GM10266 (cell line): Measurements from ENCODE around the gene SFRP4.

ENCODE experiments used
- DNase-seq: peaks from one replicate; pipeline ENCODE4 v3.0.0; 2012; ENCODE audit errors: extremely low spot score
- CTCF ChIP-seq: IDR thresholded peaks from 2 replicates; pipeline ENCODE4 v1.5.1; 2012; ENCODE audit warnings: mild to moderate bottlenecking, low read depth; ENCODE audit not compliant: control insufficient read depth, insufficient read depth; ENCODE audit errors: missing control alignments

SFRP4 gene

GRCh38 chr7:37952240-37952639, 35.6 kb upstream of the SFRP4 start:
- DNase-seq: no peak
- no peak for TF ChIP-seq CTCF

GRCh38 chr7:37947941-37948210, 31.3 kb upstream of the SFRP4 start:
- DNase-seq: no peak
- TF ChIP-seq CTCF: no peak

GRCh38 chr7:37947138-37947940, 30.7 kb upstream of the SFRP4 start:
- no peak for TF ChIP-seq CTCF
- no peak for DNase-seq

GRCh38 chr7:37945336-37945735, 28.7 kb upstream of the SFRP4 start:
- TF ChIP-seq CTCF: no peak
- no peak for DNase-seq

GRCh38 chr7:37944737-37945054, 28.1 kb upstream of the SFRP4 start:
- no peak for DNase-seq
- TF ChIP-seq CTCF: no peak

GRCh38 chr7:37943905-37944736, 27.5 kb upstream of the SFRP4 start:
- DNase-seq: no peak
- no peak for TF ChIP-seq CTCF
